GM23338 (cell line): ENCODE data around the gene KEAP1.

Experiments used
- CREB1 ChIP-seq: fragments of 250-450 bp; sonication (Bioruptor Pico); IDR thresholded peaks from 2 replicates; pipeline ENCODE4 v1.5.0; 2020; ENCODE audit warnings: low read depth, mild to moderate bottlenecking, moderate library complexity
- CTCF ChIP-seq, 2 experiments: fragments of 200-600 bp in 1 of 2; sonication (generic) in 1 of 2; conservative IDR thresholded peaks; 2 replicates each; pipeline versions ENCODE4 v1.5.1 to v1.6.1; 2016 to 2017; ENCODE audit warnings: antibody characterized with exemption in 2 of 2, low read depth in 2 of 2, mild to moderate bottlenecking in 2 of 2, moderate library complexity in 1 of 2
- ETS1 ChIP-seq: IDR thresholded peaks from 2 replicates; pipeline ENCODE4 v1.6.1; 2016; ENCODE audit warnings: antibody characterized with exemption
- EZH2 ChIP-seq: fragments of 200-600 bp; sonication (generic); IDR thresholded peaks from one replicate; pipeline ENCODE4 v1.8.0; 2017; ENCODE audit warnings: antibody characterized with exemption, mild to moderate bottlenecking, low read depth; ENCODE audit not compliant: unreplicated experiment
- EZH2phosphoT487 ChIP-seq: fragments of 200-600 bp; sonication (generic); IDR thresholded peaks from one replicate; pipeline ENCODE4 v1.8.1; 2018; ENCODE audit warnings: antibody characterized with exemption; ENCODE audit not compliant: unreplicated experiment
- JUNB ChIP-seq: IDR thresholded peaks from one replicate; pipeline ENCODE4 v1.6.1; 2016; ENCODE audit warnings: antibody characterized with exemption; ENCODE audit not compliant: unreplicated experiment
- POLR2AphosphoS5 ChIP-seq: IDR thresholded peaks from 2 replicates; pipeline ENCODE4 v1.6.1; 2016; ENCODE audit warnings: antibody characterized with exemption, low read depth
- REST ChIP-seq: IDR thresholded peaks from one replicate; pipeline ENCODE4 v1.6.1; 2018; ENCODE audit warnings: antibody characterized with exemption; ENCODE audit not compliant: unreplicated experiment
- ZNF114 ChIP-seq: fragments of 250-450 bp; sonication (Bioruptor Pico); IDR thresholded peaks from 2 replicates; pipeline ENCODE4 v1.5.0; 2020; ENCODE audit warnings: mild to moderate bottlenecking, moderate library complexity
- ZNF331 ChIP-seq: fragments of 250-450 bp; sonication (Bioruptor Pico); IDR thresholded peaks from 2 replicates; pipeline ENCODE4 v1.5.0; 2020; ENCODE audit warnings: low read depth, mild to moderate bottlenecking, moderate library complexity

GRCh38 chr19:10516064-10516385 lies 12.9 kb upstream of the KEAP1 start:
- TF ChIP-seq CTCF (conservative IDR thresholded peaks at IDR 0.05; ENCODE audit: low read depth in 2 of 2) (no peak), EZH2phosphoT487 (no peak), ETS1 (no peak), POLR2AphosphoS5 (no peak), JUNB (no peak), CREB1 (CRISPR knock-in tag) (no peak), REST (no peak), EZH2 (no peak), ZNF114 (CRISPR knock-in tag) (no peak), ZNF331 (CRISPR knock-in tag) (no peak)
